Caco-2 (cell line): ENCODE measurements around the gene INPP4B. TPM values are rescaled to one million over a fixed set of nuclear protein-coding genes. Genes with fewer than 3 reads are reported as not detected.

Experiments used
- BruUV-seq: library from RNA; stranded (reverse); fragments of 400-500 nt; replicated peaks from 2 replicates; lab custom pipeline; 2021; lab: Mats Ljungman, UMichigan
- CTCF ChIA-PET: fragments of 300-600 bp; sonication (Branson Sonifier 250); formaldehyde crosslinking; loops from one replicate; lab custom pipeline; 2022; ENCODE audit warnings: antibody characterized with exemption; lab: Charles Lee
- POLR2A ChIA-PET: fragments of 300-600 bp; sonication (Branson Sonifier 250); formaldehyde crosslinking; loops from one replicate; lab custom pipeline; 2022; ENCODE audit warnings: antibody characterized with exemption; lab: Charles Lee
- DNase-seq, 2 experiments: peaks; one replicate each; pipeline versions ENCODE4 v3.0.0 to v3.0.0-alpha.2; 2020 to 2022
- H3K27me3 ChIP-seq: replicated peaks from 2 replicates; pipeline ENCODE4 v1.6.0; 2011; ENCODE audit warnings: low read length; ENCODE audit not compliant: control insufficient read depth, insufficient read depth
- H3K36me3 ChIP-seq: 2 replicates; pipeline ENCODE4 v1.5.1; 2011; ENCODE audit warnings: low read length; ENCODE audit not compliant: control insufficient read depth, insufficient read depth
- H3K4me1 ChIP-seq: fragments of 250-450 bp; sonication (Bioruptor Pico); 2 replicates; pipeline ENCODE4 v1.5.1; 2020; ENCODE audit warnings: mild to moderate bottlenecking
- H3K4me3 ChIP-seq: 2 replicates; pipeline ENCODE4 v1.5.1; 2011; ENCODE audit warnings: low read depth, mild to moderate bottlenecking, control low read depth, low read length
- H3K9me3 ChIP-seq: fragments of 250-450 bp; sonication (Bioruptor Pico); 2 replicates; pipeline ENCODE4 v1.5.1; 2020; ENCODE audit warnings: mild to moderate bottlenecking, moderate library complexity
- H3K27ac Mint-ChIP-seq: one replicate; pipeline ENCODE4 v1.8.0; 2022; ENCODE audit warnings: mixed read lengths; ENCODE audit not compliant: unreplicated experiment
- H3K27me3 Mint-ChIP-seq: one replicate; pipeline ENCODE4 v1.8.0; 2022; ENCODE audit warnings: mixed read lengths; ENCODE audit not compliant: insufficient read depth, unreplicated experiment
- H3K36me3 Mint-ChIP-seq: one replicate; pipeline ENCODE4 v1.8.0; 2022; ENCODE audit warnings: mild to moderate bottlenecking, mixed read lengths; ENCODE audit not compliant: insufficient read depth, unreplicated experiment
- H3K4me1 Mint-ChIP-seq: one replicate; pipeline ENCODE4 v1.8.0; 2022; ENCODE audit warnings: low read depth, mixed read lengths; ENCODE audit not compliant: unreplicated experiment
- H3K4me3 Mint-ChIP-seq: one replicate; pipeline ENCODE4 v1.8.0; 2022; ENCODE audit warnings: mild to moderate bottlenecking, moderate library complexity, mixed read lengths; ENCODE audit not compliant: unreplicated experiment
- H3K9me3 Mint-ChIP-seq: one replicate; pipeline ENCODE4 v1.8.0; 2022; ENCODE audit warnings: mixed read lengths; ENCODE audit not compliant: unreplicated experiment
- intact Hi-C: fragments of 100-400 bp; cut with micrococcal nuclease; formaldehyde crosslinking; loops from one replicate; pipeline ENCODE4 v1.10.0; 2022; ENCODE audit not compliant: unreplicated experiment
- total RNA-seq: library from RNA; stranded (reverse); gene quantifications from 2 replicates; pipeline ENCODE4 v1.2.3, GENCODE V29; 2022
- TF ChIP-seq, protein P1 (sequence below), 2 experiments: fragments of 200-600 bp in 1 of 2; IDR thresholded peaks; 1 replicate in 1 of 2; 2 replicates in 1 of 2; pipeline versions ENCODE4 v1.5.1 to v1.8.0; 2011 to 2022; ENCODE audit warnings: antibody characterized with exemption in 1 of 2, control low read depth in 1 of 2, inconsistent platforms in 1 of 2, low read depth in 1 of 2, low read length in 1 of 2, mild to moderate bottlenecking in 1 of 2, moderate library complexity in 1 of 2; ENCODE audit not compliant: insufficient read depth in 1 of 2, severe bottlenecking in 1 of 2, unreplicated experiment in 1 of 2

Gene INPP4B
- total RNA-seq, 1 experiment from 2014 or later = 10.3 TPM

DNA sequence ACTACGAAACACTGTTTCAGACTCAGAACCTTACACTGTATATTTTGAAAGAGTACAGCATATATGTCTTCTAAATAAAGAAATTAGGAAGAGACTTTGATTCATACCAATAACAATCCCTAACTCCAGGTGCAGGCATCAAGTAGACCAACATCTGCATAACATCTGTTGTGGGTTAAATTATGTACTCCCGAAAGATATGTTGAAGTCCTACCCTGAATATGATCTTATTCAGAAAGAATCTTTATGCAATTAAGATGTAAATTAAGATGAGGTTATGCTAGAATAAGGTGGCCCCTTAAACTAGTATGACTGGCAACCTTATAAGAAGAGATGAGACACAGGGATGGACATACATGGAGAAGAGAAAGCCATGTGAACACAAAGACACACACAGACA, 117.9 kb downstream of the INPP4B start:
- TF ChIP-seq, protein P1, sequence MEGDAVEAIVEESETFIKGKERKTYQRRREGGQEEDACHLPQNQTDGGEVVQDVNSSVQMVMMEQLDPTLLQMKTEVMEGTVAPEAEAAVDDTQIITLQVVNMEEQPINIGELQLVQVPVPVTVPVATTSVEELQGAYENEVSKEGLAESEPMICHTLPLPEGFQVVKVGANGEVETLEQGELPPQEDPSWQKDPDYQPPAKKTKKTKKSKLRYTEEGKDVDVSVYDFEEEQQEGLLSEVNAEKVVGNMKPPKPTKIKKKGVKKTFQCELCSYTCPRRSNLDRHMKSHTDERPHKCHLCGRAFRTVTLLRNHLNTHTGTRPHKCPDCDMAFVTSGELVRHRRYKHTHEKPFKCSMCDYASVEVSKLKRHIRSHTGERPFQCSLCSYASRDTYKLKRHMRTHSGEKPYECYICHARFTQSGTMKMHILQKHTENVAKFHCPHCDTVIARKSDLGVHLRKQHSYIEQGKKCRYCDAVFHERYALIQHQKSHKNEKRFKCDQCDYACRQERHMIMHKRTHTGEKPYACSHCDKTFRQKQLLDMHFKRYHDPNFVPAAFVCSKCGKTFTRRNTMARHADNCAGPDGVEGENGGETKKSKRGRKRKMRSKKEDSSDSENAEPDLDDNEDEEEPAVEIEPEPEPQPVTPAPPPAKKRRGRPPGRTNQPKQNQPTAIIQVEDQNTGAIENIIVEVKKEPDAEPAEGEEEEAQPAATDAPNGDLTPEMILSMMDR (IDR thresholded peaks at IDR 0.05; ENCODE audit: insufficient read depth in 1 of 2, low read depth in 1 of 2, low read length in 1 of 2, severe bottlenecking in 1 of 2, unreplicated experiment in 1 of 2) = no peak
- H3K27ac Mint-ChIP-seq = no peak overlapping the region
- Histone ChIP-seq H3K4me1 (no peaks in the 10 kb centered on the region), H3K36me3 (no peaks in the 10 kb centered on the region), H3K4me3 (no peak overlapping the region), H3K9me3 (no peaks in the 10 kb centered on the region), H3K27me3 (no peaks in the 10 kb centered on the region)
- intact Hi-C loops = no loop called here
- ChIA-PET POLR2A (no interaction called here), CTCF (no interaction called here)
- H3K27me3 Mint-ChIP-seq = no peaks in the 10 kb centered on the region
- no peaks in the 10 kb centered on the region for H3K36me3 Mint-ChIP-seq
- BruUV-seq = no TSS peak
- no peaks in the 10 kb centered on the region for H3K4me1 Mint-ChIP-seq
- no peak for DNase-seq
- no peaks in the 10 kb centered on the region for H3K9me3 Mint-ChIP-seq
- H3K4me3 Mint-ChIP-seq = no peak overlapping the region

DNA sequence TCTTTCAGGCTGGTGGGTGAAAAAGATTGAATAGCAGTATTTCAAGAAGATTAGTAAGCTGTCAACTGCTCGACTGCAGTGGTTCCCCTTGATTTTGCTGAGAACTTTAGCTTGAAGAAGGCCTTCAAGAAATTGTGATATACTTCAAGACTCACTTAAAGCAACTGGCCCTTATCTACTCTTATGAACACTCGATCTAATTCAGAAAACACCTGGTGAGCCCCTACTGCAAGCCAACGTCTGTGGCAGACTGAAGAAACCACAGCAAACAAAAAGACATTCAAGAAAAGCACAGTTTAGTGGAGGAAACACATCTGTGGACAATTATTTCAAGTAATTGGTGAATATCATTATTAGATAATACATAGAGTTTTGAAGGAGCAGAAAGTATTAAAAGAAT, 119.0 kb downstream of the INPP4B start:
- TF ChIP-seq, protein P1 (IDR thresholded peaks at IDR 0.05; ENCODE audit: insufficient read depth in 1 of 2, low read depth in 1 of 2, low read length in 1 of 2, severe bottlenecking in 1 of 2, unreplicated experiment in 1 of 2) = no peak
- Histone ChIP-seq H3K9me3 (no peaks in the 10 kb centered on the region), H3K36me3 (no peaks in the 10 kb centered on the region), H3K4me3 (no peak overlapping the region), H3K27me3 (no peaks in the 10 kb centered on the region), H3K4me1 (no peaks in the 10 kb centered on the region)
- ChIA-PET POLR2A (no interaction called here), CTCF (no interaction called here)
- no peaks in the 10 kb centered on the region for H3K36me3 Mint-ChIP-seq
- intact Hi-C loops = no loop called here
- no peak for DNase-seq
- no peak overlapping the region for H3K4me3 Mint-ChIP-seq
- BruUV-seq = no TSS peak
- H3K4me1 Mint-ChIP-seq = no peaks in the 10 kb centered on the region
- H3K27me3 Mint-ChIP-seq = no peaks in the 10 kb centered on the region
- no peaks in the 10 kb centered on the region for H3K9me3 Mint-ChIP-seq
- H3K27ac Mint-ChIP-seq = no peak overlapping the region

DNA sequence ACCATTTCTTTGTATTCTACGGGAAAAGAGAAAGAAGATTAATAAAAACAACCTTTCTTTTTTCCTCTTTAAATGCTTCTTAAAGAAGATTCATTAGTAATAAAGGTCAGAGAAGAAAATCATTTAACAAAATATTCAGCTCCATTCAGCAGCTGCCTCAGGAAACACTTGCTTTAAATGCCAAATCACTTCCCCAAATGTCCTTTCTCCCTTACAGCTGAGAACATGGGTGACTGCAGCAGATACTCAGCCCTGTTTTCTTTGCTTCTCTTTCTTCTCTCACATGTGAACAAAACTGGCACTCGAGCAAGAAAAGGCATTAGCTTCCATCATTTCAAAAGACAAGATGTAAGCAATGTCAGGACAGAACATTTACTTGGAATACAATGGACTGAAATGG, 120.2 kb downstream of the INPP4B start:
- TF ChIP-seq, protein P1 (IDR thresholded peaks at IDR 0.05; ENCODE audit: insufficient read depth in 1 of 2, low read depth in 1 of 2, low read length in 1 of 2, severe bottlenecking in 1 of 2, unreplicated experiment in 1 of 2) = no peak
- Mint-ChIP-seq H3K27me3 (no peaks in the 10 kb centered on the region), H3K27ac (no peak overlapping the region), H3K4me3 (no peak overlapping the region), H3K9me3 (no peaks in the 10 kb centered on the region), H3K4me1 (no peaks in the 10 kb centered on the region), H3K36me3 (no peaks in the 10 kb centered on the region)
- no TSS peak for BruUV-seq
- Histone ChIP-seq H3K36me3 (no peaks in the 10 kb centered on the region), H3K4me3 (no peak overlapping the region), H3K4me1 (no peaks in the 10 kb centered on the region), H3K9me3 (no peaks in the 10 kb centered on the region), H3K27me3 (no peaks in the 10 kb centered on the region)
- intact Hi-C loops = no loop called here
- ChIA-PET CTCF (no interaction called here), POLR2A (no interaction called here)
- no peak for DNase-seq
